OCI-LY7 (cell line): ENCODE data around the gene SLC14A1.

ENCODE experiments used
- CTCF ChIP-seq: fragments of 200-600 bp; sonication (generic); conservative IDR thresholded peaks from 2 replicates; pipeline ENCODE4 v1.5.1; 2014; ENCODE audit warnings: mild to moderate bottlenecking, antibody characterized with exemption, low read length, moderate library complexity, mixed read lengths
- EZH2phosphoT487 ChIP-seq: fragments of 200-600 bp; sonication (generic); IDR thresholded peaks from 2 replicates; pipeline ENCODE4 v1.6.1; 2018; ENCODE audit warnings: low read depth, borderline replicate concordance, mild to moderate bottlenecking, mixed run types, antibody characterized with exemption, low read length, moderate library complexity, mixed read lengths

- TF ChIP-seq CTCF: no peak
- TF ChIP-seq EZH2phosphoT487: no peak
Observed at GRCh38 chr18:45678850-45679249, 45.1 kb upstream of the SLC14A1 start.
